Measurements from ENCODE around the gene TOR3A. TPM values are rescaled to one million over a fixed set of nuclear protein-coding genes. Genes with fewer than 3 reads are reported as not detected.
A peak's percentile ranks its signal among the peaks of the same experiment; 100 is the strongest.

TOR3A gene
- total RNA-seq, 3 donors from 2014 or later (not counting 1 experiment from before 2014, with no cell fraction given), result 22.7 to 33.3 (median 29.0) TPM

GRCh38 chr1:179091691-179092165 is 9.9 kb downstream of the TOR3A start:
- intact Hi-C loops (cut with micrococcal nuclease), result no loop called here

GRCh38 chr1:179092896-179093461 is 11.1 kb downstream of the TOR3A start:
- H3K9me3 Mint-ChIP-seq, result no peaks in the 10 kb centered on the region
- Histone ChIP-seq H3K27ac (ENCODE audit: low read length) (no peak overlapping the region), H3K4me3 (ENCODE audit: low read length) (no peak overlapping the region), H3K27me3 (ENCODE audit: control insufficient read depth, insufficient read depth, low read length) (no peaks in the 10 kb centered on the region), H3K4me1 (ENCODE audit: control insufficient read depth, insufficient read depth, low read length) (peaks cover 9% of the 10 kb centered on the region), H3K9me3 (ENCODE audit: control insufficient read depth, insufficient read depth, low read length) (no peaks in the 10 kb centered on the region), H3K36me3 (ENCODE audit: control insufficient read depth, insufficient read depth, low read length) (peaks cover 53% of the 10 kb centered on the region)
- DNase-seq, result no peak
- H3K4me1 Mint-ChIP-seq, result peaks cover 0 to 15% of the 10 kb centered on the region in 2 donors
- H3K4me3 Mint-ChIP-seq, result no peak overlapping the region
- WGBS (ENCODE audit: insufficient coverage), result 86% methylated on average over 9 of the region's 9 CpGs
- no peak for TF ChIP-seq CTCF (IDR thresholded peaks at IDR 0.05)
- no peak for ATAC-seq
- peak overlapping the region; percentile 0 to 2 for H3K27ac Mint-ChIP-seq
- no peaks in the 10 kb centered on the region for H3K36me3 Mint-ChIP-seq
- intact Hi-C loops (cut with micrococcal nuclease), result no loop called here
- H3K27me3 Mint-ChIP-seq (ENCODE audit: low read depth in 2 of 2), result no peaks in the 10 kb centered on the region

More at GRCh38 chr1:179091691-179092165, 9.9 kb downstream of the TOR3A start:
- Histone ChIP-seq H3K36me3 (ENCODE audit: control insufficient read depth, insufficient read depth, low read length) (peaks cover 51% of the 10 kb centered on the region), H3K4me3 (ENCODE audit: low read length) (no peak overlapping the region), H3K27me3 (ENCODE audit: control insufficient read depth, insufficient read depth, low read length) (no peaks in the 10 kb centered on the region), H3K4me1 (ENCODE audit: control insufficient read depth, insufficient read depth, low read length) (peaks cover 9% of the 10 kb centered on the region), H3K9me3 (ENCODE audit: control insufficient read depth, insufficient read depth, low read length) (no peaks in the 10 kb centered on the region), H3K27ac (ENCODE audit: low read length) (no peak overlapping the region)
- DNase-seq (no peak), ATAC-seq (no peak)
- no peaks in the 10 kb centered on the region for H3K36me3 Mint-ChIP-seq
- H3K4me1 Mint-ChIP-seq, result peaks cover 0 to 15% of the 10 kb centered on the region in 2 donors
- no peaks in the 10 kb centered on the region for H3K27me3 Mint-ChIP-seq (ENCODE audit: low read depth in 2 of 2)
- TF ChIP-seq CTCF (IDR thresholded peaks at IDR 0.05), result no peak
- WGBS (ENCODE audit: insufficient coverage), result 86% methylated on average over 2 of the region's 5 CpGs
- no peaks in the 10 kb centered on the region for H3K9me3 Mint-ChIP-seq
- no peak overlapping the region for H3K4me3 Mint-ChIP-seq
- H3K27ac Mint-ChIP-seq, result peak overlapping the region in 1 of 2 donors; percentile 2

GRCh38 chr1:179094818-179095217 is 12.9 kb downstream of the TOR3A start:
- Histone ChIP-seq H3K27me3 (ENCODE audit: control insufficient read depth, insufficient read depth, low read length) (no peaks in the 10 kb centered on the region), H3K36me3 (ENCODE audit: control insufficient read depth, insufficient read depth, low read length) (peaks cover 47% of the 10 kb centered on the region), H3K4me1 (ENCODE audit: control insufficient read depth, insufficient read depth, low read length) (no peaks in the 10 kb centered on the region), H3K4me3 (ENCODE audit: low read length) (no peak overlapping the region), H3K9me3 (ENCODE audit: control insufficient read depth, insufficient read depth, low read length) (no peaks in the 10 kb centered on the region), H3K27ac (ENCODE audit: low read length) (no peak overlapping the region)
- Mint-ChIP-seq H3K27ac (no peak overlapping the region), H3K9me3 (no peaks in the 10 kb centered on the region), H3K4me3 (no peak overlapping the region), H3K27me3 (ENCODE audit: low read depth in 2 of 2) (no peaks in the 10 kb centered on the region), H3K36me3 (no peaks in the 10 kb centered on the region), H3K4me1 (peaks cover 0 to 10% of the 10 kb centered on the region in 2 donors)
- no peak for TF ChIP-seq CTCF (IDR thresholded peaks at IDR 0.05)
- DNase-seq (no peak), ATAC-seq (no peak)
- intact Hi-C loops (cut with micrococcal nuclease), result no loop called here
- 100% methylated on average over 5 of the region's 5 CpGs for WGBS (ENCODE audit: insufficient coverage)

- H3K9me3 Mint-ChIP-seq, result no peaks in the 10 kb centered on the region
- H3K27me3 ChIP-seq (ENCODE audit: control insufficient read depth, insufficient read depth, low read length), result no peaks in the 10 kb centered on the region
- H3K27ac ChIP-seq (ENCODE audit: low read length), result no peak overlapping the region
- no peak overlapping the region for H3K27ac Mint-ChIP-seq
- H3K4me3 ChIP-seq (ENCODE audit: low read length), result no peak overlapping the region
- intact Hi-C loops (cut with micrococcal nuclease), result no loop called here
- no peaks in the 10 kb centered on the region for H3K27me3 Mint-ChIP-seq (ENCODE audit: low read depth in 2 of 2)
- H3K4me1 Mint-ChIP-seq, result peaks cover 0 to 7% of the 10 kb centered on the region in 2 donors
- H3K36me3 Mint-ChIP-seq, result no peaks in the 10 kb centered on the region
- no peaks in the 10 kb centered on the region for H3K9me3 ChIP-seq (ENCODE audit: control insufficient read depth, insufficient read depth, low read length)
- no peaks in the 10 kb centered on the region for H3K4me1 ChIP-seq (ENCODE audit: control insufficient read depth, insufficient read depth, low read length)
- TF ChIP-seq CTCF (IDR thresholded peaks at IDR 0.05), result no peak
- WGBS (ENCODE audit: insufficient coverage), result 98% methylated on average over 3 of the region's 4 CpGs
- DNase-seq (no peak), ATAC-seq (no peak)
- H3K36me3 ChIP-seq (ENCODE audit: control insufficient read depth, insufficient read depth, low read length), result peaks cover 47% of the 10 kb centered on the region
- H3K4me3 Mint-ChIP-seq, result no peak overlapping the region
Observed at GRCh38 chr1:179095377-179095776, 13.5 kb downstream of the TOR3A start.
